NCI-H146 (cell line): ENCODE measurements around the gene UBE2S.

ENCODE experiments used
- DNase-seq: peaks from one replicate; lab custom pipeline; 2025; lab: John Stamatoyannopoulos, UW

Gene UBE2S

GRCh38 chr19:55383279-55384130 is 24.1 kb downstream of the UBE2S start:
- peak; percentile 79 for DNase-seq

GRCh38 chr19:55382522-55383054 is 25.0 kb downstream of the UBE2S start:
- DNase-seq = no peak

GRCh38 chr19:55382013-55382412 is 25.6 kb downstream of the UBE2S start:
- DNase-seq = no peak

DNA sequence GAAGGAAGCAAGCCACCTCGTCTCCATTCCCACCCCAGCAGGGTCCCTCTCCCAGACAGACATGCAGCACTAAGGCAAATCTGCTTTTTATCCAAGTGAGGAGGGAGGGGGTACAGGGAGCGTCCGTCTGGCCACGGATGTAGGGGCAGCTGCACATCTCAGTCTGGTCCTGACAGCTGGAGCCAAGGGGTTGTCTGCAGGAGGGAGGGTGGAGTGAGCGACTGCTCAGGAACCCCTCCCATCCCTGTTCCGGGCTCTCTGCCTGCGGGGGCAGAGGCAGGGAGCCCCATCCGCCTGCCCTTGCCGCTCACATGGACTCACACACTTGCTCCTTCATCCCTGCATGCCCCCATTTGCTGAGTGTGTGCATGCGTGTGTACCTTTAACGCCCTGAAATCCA is 28.4 kb downstream of the UBE2S start:
- no peak for DNase-seq

DNA sequence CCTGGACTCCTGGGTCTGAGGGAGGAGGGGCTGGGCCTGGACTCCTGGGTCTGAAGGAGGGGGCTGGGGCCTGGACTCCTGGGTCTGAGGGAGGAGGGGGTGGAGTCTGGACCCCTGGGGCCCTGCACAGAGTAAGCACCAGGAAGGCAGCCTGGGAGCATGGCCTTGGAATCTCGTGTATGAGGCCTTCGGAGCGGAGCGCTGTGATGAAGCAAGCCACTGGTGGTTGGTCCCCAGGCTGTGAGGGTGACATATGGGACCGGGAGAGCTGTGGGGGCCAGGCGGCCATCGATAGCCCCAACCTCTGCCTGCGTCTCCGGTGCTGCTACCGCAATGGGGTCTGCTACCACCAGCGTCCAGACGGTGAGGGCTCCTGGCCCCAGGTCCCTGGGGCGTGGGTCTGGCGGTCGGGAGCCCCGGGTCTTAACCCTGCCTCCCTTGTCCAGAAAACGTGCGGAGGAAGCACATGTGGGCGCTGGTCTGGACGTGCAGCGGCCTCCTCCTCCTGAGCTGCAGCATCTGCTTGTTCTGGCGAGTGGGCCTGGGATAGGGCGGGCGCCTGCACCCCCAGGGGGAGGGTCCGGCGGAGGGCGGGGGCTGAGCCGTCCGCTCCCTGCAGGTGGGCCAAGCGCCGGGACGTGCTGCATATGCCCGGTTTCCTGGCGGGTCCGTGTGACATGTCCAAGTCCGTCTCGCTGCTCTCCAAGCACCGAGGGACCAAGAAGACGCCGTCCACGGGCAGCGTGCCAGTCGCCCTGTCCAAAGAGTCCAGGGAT is 30.0 kb downstream of the UBE2S start:
- DNase-seq = no peak

- peak; percentile 54 for DNase-seq
These were observed 31.2 kb downstream of the UBE2S start, which contains the start of gene TMEM190 for GRCh38 chr19:55376241-55376933. Gene TMEM190, plus strand, starts transcription at chr19:55376826. Its CDS starts 28 bp downstream, at chr19:55376854.

DNA sequence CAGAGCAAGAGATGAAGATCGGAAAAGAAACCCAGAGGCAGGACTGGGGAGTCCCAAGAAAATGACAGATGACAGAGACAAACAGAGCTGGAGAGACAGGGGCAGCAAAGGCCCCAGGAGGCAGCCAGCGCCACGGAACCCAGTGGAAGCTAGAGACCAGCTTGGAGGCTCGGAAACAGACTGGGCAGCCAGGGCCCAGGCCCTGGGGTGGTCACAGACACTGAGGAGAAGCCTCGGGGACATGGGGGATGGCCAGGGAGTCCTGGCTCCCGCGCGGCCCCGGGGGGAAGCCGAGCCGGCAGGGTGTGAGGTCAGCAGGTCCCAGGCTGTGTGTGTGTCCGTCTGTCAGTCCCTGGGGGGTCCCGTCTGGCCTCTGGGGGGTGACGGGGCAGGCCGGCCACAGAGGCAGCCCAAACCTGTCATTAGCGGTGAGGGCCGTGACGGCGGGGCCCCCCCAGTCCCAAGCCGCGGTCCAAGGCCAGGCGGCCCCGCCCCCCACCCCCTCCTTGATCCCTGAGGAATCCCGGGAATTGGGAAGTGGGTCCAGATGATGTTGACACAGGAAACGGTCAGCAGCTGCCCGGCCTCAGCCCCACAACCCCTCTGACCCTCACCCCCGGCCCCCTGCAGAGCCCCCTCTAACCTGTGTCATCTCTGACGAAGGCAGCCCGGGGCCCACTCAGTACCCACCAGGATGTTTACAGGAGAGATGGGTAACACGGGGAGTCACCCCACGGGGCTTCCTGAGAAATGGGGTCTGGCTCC is 33.4 kb downstream of the UBE2S start:
- DNase-seq = peak; percentile 27

GRCh38 chr19:55373306-55373992 is 34.1 kb downstream of the UBE2S start:
- no peak for DNase-seq

DNA sequence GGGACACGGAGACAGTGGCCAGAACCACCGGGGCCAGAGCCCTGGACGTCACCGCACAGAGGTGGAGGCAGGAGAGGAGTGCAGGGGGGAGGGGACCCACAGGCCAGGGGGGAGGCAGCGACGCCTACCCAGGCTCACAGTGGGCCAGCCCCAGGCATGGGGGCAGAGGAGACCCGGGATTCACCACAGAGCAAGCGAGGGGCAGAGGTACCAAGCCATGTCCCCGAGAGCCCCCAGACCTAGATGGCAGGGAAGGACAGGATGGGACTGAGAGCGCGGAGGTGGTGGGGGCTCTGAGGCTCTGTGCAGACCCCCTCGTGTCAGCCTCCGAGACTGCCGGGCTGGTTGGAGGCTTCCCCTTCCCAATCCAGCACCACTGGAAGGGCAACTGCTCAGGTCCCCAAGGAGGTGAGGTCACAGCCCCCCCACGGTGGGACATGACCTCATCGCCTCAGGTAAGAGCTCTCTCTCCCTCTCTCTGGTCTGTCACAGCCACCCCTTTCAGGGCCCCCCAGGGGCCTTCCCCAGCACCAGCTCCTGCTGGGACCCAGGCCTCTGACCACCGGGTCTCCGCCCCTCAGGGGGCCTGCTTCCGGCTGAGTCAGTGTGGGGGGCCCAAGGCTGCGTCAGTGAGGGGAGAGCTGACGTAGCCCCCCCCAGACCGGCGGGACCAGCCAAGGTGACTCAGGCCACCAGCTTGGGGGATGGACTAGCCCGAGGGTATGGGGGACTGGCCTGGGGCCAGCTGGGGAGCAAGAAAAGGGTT is 35.1 kb downstream of the UBE2S start:
- no peak for DNase-seq

GRCh38 chr19:55370305-55370988 is 37.1 kb downstream of the UBE2S start, which contains the start of gene IL11:
Gene IL11, minus strand, starts transcription at chr19:55370463. Its CDS starts 153 bp downstream, at chr19:55370310.
- no peak for DNase-seq

GRCh38 chr19:55369653-55370304 is 37.8 kb downstream of the UBE2S start:
- peak; percentile 63 for DNase-seq

DNA sequence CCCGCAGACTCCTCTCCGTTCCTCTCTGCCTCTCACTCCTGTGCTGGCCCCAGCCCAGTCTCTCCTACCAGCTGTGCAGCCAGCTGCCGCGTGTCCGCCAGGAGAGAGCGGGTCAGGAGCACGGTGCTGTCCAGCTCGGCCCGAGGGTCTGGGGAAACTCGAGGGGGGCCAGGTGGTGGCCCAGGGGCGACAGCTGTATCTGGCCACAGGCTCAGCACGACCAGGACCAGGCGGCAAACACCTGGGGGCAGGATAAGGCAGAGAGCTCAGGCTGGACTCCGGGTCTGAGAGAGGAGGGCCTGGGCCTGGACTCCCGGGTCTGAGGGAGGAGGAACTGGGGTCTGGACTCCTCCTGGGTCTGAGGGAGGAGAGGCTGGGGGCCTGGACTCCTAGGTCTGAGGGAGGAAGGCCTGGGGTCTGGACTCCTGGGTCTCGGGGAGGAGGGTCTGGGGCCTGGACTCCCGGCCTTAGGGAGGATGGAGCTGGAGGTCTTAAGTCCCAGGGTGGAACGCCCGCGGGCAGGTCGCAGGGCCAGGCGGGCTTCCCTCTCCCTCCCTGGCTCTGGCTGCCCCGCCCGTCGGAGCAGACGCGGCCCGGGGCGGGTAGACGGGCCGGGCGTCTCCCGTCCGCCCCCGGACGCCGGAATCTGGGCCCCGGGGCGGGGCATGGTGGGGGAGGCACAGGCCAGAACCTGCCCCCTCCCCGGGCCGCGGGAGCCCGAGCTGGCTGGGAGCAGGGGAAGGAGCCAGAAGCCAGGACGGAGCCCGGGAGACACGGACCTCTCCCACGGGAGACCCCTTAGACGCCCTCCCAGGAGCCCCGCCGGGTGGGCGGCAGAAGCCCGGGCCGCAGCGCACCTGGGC is 38.7 kb downstream of the UBE2S start:
- DNase-seq = peak; percentile 40

- no peak for DNase-seq
These were observed 39.5 kb downstream of the UBE2S start for GRCh38 chr19:55368106-55368505.

DNA sequence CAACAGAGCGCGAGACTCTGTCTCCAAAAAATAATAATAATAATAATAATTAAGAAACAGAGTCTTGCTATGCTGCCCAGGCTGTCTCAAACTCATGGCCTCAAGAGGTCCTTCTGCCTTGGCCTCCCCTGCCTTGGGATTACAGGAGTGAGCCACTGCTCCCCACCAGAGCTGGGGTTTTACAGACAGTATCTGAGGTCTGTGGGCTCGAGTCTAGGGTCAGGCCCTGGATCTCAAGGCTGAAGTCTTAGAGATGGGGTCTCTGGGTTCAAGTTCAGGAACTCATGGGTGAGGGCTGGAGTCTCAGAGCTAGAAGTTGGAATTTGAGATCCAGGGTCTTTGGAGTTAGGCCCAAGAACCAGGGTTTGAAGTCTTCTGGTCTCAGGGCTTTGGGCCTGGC is 40.8 kb downstream of the UBE2S start:
- DNase-seq = no peak

DNA sequence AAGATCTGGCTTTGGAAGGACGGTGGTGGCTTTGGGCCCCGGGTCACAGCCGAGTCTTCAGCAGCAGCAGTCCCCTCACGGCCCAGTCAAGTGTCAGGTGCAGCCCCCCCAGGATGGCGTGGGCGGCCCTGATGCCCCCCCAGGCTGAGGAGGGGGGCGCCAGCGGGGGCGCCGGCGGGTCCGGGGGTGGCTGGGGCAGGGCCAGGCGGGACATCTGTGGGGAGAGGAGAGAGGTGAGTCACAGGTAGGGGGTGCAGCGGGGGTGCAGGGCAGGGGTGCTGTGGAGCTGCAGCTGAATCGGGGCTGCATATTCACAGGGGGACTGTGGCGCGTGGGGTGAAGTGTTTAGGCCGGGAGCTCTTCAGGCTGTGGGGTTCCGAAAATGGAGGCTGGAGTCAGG is 41.6 kb downstream of the UBE2S start:
- DNase-seq = no peak

- DNase-seq = no peak
These were observed 42.3 kb downstream of the UBE2S start for GRCh38 chr19:55365245-55365644.

DNA sequence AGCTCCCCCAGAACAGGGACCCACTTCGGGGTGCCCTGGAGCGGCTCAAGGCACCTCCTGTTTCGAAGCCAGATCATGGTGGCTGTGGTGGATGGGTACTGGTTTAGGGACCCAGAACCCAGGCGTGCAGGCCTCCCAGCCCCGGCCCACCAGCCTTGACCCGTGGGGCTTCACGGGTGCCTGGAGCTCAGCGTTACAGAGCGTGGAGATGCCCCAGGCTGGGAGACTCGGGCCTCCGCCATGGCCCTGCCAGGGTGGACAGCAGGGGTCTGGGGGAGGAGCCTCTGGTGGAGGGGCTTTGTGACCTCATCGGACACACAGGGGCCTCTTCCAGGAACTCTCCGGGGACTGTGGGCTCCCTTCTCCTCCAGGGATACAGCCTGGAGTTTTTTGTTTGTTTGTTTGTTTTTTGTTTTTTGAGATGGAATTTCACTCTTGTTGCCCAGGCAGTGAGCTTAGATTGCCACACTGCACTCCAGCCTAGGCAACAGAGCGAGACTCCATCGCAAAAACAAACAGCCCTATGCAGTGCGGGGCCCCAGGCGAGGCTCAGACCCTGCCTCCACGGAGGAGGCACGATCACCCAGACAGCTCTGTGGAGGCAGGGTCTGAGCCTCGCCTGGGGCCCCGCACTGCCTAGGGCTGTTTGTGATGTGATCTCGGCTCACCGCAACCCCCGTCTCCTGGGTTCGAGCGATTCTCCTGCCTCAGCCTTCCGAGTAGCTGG is 44.4 kb downstream of the UBE2S start, which contains the start of gene GARIN5B:
TSS of gene GARIN5B (minus strand) at position 271 of the 727 bp plus-strand sequence. CDS start at position 77, 194 bp downstream.
- DNase-seq = no peak
